HG03095 (cell line): Measurements from ENCODE around the gene LRCH4.

Experiments used
- ATAC-seq: cut with Tn5 transposase; IDR thresholded peaks from one replicate; pipeline ENCODE4 v1.9.1; 2021; ENCODE audit warnings: moderate library complexity; ENCODE audit not compliant: unreplicated experiment

LRCH4 gene

DNA sequence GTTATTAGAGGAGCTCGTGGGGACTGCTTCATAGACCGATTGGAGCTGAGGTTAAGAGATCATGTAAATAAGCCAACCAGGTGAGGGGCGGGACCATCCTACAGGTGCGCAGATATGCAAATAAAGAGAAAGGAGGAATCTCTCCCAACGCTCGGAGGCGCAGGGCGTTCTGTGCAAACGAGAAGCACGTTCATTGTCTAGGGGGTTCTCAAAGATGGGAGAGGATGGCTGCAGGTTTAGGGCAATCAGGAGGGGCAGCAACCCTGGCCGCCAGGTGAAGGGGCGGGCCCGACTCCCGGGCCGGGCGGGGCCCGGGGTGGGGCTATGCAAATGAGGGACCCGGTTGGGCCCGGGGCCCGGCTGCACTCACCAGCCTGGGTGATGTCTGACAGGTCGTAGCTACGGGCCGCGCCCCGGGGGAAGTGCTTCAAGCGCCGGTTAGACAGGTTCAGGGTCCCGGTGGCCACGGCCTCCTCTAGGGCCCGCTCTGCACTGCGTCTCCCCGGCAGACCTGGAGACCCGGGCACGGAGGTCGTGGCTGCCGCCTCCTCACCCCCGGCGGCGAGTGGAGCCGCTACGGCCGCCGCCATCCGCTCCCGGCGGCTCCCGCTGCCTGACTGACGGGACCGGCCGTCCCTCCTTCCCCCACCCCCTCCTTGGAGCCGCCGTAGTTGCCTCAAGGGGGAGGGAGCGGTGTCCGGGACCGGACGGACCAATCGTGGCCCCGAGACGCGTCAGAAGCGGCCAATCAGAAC, at the start of gene LRCH4:
TSS of gene LRCH4 (minus strand) at position 619 of the 755 bp plus-strand sequence. CDS start at position 590, 29 bp downstream.
- peak; percentile 29 for ATAC-seq

GRCh38 chr7:100632951-100633717, 47.2 kb upstream of the LRCH4 start:
- no peak for ATAC-seq

DNA sequence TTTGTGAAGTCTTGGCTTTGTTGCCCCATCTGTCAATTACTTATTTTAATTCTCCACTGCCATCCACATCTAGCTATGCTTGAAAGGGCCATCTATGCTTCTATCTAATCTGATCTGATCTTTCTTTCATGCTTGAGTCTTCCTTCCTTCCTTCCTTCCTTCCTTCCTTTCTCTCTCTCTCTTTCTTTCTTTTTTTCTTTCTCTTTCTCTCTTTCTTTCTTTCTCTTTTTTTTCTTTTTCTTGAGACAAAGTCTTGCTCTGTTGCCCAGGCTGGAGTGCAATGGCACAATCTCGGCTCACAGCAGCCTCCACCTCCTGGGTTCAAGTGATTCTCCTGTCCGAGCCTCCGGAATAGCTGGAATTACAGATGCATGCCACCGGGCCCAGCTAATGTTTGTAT, 44.1 kb upstream of the LRCH4 start:
- ATAC-seq = no peak

DNA sequence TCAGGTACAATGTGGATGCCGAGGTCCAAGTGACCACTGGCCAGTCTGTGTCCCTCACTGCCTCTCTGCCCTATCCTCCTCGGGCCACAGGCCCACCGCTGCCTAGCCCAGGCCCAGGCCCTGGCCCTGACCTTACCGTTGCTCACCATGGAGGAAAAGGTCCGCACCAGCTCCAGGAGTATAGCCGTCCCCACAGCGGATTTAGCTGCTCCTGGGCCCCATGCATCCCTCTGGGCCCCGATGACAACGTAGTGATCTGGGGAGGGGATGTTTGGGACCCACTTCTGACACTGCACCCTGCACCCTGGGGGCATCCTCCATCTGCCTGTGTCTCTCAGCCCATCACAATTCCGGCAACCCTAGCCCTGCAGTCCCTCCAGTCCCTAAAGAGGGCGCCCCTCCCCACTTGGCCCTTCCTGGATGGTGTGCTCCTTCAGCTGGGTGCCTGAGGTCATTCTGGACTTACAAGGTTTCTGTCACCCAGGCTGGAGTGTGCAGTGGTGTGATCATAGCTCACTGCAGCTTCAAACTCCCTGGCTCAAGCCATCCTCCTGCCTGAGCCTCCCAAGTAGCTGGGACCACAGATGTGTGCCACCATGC, 43.3 kb upstream of the LRCH4 start:
- no peak for ATAC-seq

- no peak for ATAC-seq
These were observed 41.3 kb upstream of the LRCH4 start for GRCh38 chr7:100627238-100627549.

DNA sequence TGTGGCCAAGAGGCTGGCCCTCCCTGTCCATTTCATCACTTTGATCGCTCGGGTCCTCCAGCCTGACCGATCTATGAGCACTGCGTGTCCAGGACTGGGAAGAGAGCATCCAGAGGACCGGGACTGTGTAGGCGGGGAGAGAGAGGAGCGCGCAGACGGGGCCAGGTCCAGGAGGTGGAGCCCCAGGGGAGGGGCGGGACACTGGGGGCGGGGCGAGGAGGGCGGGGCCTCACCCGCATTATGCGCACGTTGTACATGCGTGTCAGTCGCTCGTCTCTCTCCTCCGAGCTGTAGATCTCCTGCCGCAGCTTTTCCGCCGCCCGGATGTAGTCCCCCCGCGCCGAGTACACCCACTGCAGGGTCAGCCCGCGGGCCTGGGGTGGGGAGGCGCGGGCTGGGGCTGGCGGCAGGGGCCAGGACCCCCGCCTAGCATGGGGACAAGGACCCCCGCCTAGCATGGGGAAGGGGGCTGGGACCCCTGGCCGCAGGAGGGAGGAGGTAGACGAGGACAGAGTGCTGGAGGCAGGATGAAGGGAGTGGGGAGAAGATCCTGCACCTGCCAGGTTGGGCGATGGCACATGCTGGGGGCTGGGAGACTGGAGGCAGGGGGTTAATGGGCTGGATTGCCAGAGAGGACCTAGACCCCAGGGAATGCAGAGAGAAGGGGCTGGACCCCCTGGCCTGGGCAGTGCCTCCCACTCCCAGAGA, 40.8 kb upstream of the LRCH4 start:
- ATAC-seq = peak; percentile 77

DNA sequence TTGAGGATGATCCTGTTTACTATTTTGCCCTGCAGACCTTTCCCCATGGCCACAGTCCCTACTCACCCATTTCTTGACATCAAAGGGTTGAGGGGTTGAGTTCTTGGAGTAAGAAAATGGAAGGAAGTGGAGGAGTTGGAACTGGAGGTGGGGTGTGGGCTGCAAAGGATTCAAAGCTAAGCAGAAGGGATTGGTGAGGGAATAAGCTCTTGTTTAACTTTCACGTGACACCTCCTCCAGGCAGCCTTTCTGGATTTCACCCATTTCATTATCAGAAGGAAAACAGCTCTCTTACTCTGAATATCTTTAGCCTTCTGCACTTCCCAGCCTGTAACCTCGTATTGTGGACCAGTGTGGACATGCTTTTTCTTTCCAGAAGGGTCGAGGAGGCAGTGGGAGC, 40.1 kb upstream of the LRCH4 start:
- no peak for ATAC-seq

DNA sequence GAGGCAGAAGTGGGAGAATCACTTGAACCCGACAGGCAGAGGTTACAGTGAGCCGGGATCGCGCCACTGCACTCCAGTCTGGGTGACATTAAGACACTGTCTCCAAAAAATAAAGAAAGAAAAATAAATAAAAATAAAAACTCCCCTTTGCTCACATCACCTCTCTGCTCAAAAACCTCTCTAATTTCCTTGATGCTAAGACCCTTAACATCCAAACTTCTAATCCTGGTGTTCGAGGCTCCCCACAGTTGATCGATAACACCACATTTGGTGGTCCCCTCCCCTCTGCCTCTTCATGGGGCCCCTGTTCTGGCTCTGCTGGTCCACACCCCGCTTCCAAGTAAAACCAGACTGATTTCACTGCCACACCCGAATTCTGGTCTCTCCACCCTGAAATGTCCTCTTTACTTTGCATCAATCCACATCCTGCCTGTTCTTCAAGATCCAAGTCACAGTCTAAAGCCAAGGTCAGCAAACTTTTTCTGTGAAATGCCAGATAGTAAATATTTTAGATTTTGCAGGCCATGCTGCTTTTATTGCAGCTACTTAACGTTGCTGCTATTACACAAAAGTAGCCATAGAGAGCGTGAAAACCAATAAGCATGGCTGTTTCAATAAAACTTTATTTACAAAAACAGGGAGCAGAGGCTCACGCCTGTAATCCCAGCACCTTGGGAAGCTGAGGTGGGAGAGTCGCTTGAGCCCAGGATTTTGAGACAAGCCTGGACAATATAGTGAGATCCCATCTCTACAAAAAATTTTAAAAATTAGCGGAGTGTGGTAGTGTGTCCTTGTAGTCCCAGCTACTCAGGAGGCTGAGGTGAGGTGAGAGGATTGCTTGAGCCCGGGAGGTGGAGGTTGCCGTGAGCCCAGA, 38.3 kb upstream of the LRCH4 start:
- no peak for ATAC-seq

DNA sequence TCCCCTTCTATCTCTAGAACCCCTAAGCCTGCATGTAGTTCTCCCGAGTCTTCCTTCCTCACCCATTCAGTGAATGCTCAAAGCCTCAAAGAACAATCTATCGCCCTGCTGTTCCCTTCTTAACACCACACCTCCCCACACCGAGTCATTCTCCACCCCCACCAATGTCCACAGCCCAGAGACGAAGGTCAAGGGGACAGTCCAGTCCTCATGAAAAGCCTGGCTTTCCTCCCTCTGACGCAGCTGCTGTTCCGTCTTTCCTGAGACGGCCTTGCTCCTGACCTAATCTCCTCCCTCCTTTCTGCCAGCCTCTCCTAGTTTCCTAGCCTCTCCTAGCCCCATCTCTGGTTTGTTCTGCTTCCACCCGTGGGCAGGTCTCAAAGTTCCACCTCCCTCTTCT, 35.6 kb upstream of the LRCH4 start:
- ATAC-seq = no peak

DNA sequence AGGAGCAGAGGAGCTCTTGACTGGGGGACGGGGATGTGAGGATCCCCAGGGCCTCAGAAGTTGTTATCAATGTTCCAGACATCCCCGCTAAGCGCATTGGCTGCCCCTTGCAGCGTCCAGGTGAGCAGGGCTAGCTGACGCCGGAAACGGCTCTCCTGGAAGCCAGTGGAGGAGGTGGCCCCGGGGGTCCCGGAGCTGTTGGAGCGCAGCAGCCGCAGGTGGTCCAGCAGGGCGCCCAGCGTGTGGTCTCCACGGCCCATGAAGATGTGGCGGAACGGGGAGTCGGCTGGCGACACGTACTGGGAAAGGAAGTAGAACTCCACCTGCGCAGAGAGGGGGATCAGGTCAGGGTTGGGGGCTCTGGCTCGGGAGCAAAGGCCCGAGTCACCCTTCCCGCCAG, 34.9 kb upstream of the LRCH4 start:
- no peak for ATAC-seq

- no peak for ATAC-seq
These were observed 34.3 kb upstream of the LRCH4 start for GRCh38 chr7:100620239-100620638.

DNA sequence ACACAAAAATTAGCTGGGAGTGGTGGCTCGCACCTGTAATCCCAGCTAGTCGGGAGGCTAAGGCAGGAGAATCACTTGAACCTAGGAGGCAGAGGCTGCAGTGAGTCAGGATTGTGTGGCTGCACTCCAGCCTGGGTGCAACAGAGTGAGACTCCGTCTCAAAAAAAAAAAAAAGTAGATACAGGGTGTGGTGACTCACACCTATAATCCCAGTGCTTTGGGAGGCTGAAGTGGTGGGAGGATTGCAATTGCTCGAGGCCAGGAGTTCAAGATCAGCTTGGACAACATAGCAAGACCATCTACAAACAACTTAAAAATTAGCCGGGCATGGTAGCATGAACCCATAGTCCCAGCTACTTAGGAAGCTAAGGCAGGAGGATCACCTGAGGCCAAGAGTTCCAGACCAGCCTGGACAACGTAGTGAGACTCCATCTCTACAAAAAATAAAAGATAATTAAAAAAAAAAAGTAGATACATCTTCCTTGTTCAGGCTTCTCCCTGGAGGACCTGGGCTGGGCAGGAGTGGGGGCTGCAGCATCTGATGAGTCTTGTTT, 28.5 kb upstream of the LRCH4 start:
- ATAC-seq = no peak

DNA sequence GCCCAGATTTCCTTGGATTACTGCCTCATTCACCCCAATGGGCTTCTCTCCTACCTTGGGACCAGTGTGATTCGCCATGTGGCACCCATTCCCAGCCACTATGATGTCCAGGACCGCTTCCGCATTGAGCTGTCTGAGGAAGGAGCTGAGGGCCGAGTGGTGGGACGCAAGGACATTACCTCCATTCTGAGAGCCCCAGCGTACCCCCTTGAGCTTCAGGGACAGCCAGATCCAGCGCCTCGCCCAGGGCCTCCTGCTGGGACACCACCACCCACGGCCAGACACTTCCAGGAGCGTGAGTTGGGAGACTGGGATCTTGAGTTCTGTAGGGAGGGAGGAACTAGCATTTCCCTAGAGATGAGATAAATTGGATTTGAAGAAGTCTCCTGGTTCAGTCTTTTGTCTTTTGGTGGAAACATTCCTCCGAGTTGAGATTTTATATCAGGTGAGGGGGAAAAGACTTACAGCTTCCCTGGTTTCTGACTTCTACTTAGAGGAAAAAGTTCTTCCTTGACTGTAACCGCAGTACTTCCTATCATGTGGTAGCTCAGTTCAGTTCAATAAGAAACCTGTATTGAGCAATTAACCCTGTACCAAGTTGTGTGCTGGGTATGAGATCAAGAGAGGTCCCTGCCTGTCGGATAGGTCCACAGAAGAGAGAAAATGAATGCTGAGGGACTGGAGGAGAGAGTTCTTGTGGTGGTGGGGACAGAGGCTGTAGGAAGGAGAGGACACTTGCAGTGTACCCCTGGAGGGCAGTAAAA, 27.7 kb upstream of the LRCH4 start:
- no peak for ATAC-seq

- ATAC-seq = no peak
These were observed 26.9 kb upstream of the LRCH4 start for GRCh38 chr7:100612730-100613390.

DNA sequence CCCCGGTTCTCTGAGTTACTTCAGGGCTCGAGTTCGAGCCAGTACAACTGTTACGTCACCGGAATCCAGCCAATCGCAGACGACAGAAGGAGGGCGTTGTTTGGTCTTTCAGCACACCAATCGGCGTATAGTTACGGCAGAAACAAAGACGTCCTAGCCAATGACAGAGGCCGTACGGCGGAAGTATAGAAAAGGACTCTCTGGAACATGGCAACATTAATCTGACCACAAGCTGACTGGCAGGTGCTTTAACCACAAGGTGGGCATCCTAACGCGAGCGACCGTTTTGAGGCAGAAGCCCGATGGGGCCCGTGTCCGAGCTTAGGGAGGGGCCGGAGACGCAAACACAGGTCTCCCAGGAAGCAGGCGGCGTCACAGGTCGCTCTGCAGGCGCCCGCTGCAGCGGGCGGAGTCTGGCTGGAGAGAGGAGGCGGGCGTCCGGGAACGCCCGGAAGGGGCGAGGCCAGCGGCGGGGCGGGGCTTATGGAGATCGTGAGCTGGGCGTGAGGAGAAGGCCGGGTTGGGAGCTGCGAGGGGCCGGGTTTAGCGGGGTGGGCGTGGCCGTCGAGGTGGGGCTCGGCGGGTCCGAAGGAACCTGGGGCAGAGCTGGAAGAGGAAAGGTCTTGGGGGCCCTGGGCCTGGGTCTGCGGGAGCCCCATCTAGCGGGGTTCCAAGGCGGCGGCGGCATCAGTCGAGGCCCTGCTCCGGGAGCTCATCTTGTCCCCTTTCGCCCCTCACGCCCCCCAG, 26.2 kb upstream of the LRCH4 start, which contains the start of gene MOSPD3:
TSS of gene MOSPD3 (plus strand) at position 558 of the 747 bp plus-strand sequence. CDS start 252 bp downstream, outside the sequence.
- ATAC-seq = peak; percentile 90

DNA sequence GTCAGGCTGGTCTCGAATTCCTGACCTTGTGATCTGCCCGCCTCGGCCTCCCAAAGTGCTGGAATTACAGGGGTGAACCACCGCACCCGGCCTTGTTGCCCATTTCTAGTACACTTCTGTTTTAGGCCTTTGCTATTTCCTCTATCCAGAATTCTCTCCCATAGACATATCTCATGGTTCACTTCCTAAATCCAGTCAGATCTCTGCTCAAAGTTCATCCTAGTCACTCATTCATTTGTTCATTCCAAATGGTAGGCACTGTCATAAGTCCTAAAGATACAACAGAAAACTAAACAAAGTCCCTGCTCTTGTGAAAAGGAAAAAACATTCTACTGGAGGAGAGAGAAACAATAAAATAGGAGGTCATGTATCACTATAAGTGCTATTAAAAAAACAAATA, 24.0 kb upstream of the LRCH4 start:
- no peak for ATAC-seq

GRCh38 chr7:100607111-100607510, 21.2 kb upstream of the LRCH4 start:
- no peak for ATAC-seq

DNA sequence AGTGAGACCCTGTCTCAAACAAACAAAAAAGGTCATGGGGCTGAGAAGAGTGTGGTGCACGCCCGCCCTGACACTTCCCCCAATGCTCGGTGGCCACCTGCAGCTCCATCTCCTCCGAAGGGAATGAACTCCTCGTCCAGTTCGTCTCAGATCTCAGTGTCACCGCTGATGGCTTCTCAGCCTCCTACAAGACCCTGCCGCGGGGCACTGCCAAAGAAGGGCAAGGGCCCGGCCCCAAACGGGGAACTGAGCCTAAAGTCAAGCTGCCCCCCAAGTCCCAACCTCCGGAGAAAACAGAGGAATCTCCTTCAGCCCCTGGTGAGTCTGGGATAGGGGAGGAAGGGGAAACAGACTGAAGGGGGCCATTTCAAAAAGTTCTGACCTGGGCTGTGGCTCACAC, 20.4 kb upstream of the LRCH4 start:
- no peak for ATAC-seq
